CD4-positive, alpha-beta T cell treated with Interleukin-15 for 4 hours (primary cell): ENCODE data around the gene VSIG10L.
A peak's percentile ranks its signal among the peaks of the same experiment; 100 is the strongest.

Experiments used
- DNase-seq: peaks from one replicate; pipeline ENCODE4 v3.0.0-alpha.2; 2020; ENCODE audit warnings: low spot score

Gene VSIG10L

DNA sequence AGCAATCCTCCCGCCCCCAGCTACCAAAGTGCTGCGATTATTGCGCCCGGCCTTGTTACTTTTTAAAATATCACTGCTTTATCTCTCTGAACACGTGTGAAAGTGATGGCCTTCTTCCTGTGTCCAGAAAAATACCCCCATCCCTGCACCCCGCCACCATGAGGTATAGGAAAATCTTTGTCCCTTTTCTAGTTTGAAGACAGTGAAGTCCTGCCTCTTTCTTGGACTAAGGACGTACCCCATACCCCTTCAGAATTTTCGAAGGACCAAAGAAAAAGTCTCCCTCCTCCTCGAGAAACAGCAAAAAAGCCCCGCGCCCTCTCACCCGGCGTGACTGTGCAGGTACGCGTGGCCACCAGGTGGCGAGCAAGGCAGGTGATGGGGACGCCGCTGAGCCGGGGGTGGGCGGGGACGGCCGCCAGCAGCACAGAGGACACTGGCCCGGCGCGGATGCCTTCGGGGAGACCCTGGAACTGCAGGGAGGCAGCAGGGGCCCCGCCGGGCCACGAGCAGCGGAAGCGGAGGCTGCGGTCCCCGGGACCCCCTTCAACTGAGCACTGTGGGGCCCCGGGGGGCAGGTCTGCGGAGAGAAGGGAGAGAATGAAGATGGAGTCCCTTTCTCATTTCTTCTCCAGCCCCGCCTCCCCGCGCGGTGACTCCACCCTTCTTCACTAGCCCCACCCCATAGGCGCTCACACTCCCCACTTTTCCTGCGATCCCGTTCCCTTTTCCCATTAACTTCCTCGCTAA, 3.2 kb downstream of the VSIG10L start:
- DNase-seq, result peak; percentile 79

DNA sequence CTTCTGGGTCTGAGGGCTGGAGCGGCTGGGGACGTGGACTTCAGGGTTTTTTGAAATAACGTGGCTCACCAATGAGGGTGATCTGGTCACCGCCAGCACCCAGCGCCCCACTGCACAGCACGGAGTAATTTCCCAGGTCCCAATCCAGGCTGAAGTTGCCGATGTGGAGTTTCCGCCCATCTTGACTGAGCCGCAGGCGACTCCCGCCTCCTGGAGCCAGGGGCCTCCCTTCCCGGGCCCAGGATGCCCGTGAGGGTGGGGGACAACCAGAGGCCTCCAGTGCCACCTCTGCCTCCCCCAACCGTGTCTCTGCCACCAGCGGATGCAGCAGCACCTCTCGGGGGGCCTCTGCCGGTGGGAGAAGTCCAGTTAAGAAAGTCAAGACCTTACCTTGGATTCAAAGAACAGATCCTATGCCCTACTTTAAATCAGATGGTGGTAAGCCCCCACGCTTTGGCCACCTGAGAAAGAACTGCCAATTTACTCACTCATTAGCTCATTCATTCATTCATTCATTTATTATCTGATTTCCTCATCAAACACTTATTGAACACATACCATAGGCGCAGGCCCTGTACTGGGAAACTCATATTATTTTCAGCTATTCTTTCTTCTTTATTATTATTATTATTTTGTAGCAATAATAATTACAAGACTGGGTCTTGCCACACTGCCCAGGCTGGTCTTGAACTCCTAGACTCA, 3.9 kb downstream of the VSIG10L start:
- no peak for DNase-seq

DNA sequence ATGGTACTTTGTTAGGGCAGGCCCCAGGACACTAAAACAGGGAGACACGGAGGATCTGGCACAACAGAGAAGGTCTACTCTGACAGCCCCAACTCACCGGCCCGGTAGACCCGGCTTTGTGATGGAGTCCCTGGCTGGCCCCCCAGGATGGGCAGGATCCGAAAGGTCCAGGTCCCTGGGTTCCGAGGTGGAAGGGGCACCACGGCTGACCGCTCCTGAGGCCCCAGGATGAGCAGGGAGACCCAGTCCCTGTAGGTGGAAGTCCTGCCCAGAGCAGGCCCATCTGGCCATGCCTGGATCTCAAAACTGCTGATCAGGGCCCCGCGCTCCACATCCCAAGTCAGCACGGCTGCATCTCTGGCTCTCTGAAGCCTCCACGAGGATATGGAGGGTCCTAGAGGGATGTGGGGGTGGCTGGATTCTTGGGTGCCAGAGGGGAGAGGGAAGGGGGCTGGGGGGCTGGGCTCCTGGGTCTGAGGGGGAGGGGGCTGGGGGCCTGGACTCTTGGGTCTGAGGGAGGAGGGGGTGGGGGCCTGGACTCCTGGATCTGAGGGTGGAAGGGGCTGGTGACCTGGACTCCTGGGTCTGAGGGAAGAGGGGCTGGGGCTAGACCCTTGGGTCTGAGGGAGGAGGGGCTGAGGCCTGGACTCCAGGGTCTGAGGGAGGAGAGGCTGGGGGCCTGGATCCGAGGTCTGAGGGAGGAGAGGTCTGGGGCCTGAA, 4.6 kb downstream of the VSIG10L start:
- DNase-seq, result no peak

DNA sequence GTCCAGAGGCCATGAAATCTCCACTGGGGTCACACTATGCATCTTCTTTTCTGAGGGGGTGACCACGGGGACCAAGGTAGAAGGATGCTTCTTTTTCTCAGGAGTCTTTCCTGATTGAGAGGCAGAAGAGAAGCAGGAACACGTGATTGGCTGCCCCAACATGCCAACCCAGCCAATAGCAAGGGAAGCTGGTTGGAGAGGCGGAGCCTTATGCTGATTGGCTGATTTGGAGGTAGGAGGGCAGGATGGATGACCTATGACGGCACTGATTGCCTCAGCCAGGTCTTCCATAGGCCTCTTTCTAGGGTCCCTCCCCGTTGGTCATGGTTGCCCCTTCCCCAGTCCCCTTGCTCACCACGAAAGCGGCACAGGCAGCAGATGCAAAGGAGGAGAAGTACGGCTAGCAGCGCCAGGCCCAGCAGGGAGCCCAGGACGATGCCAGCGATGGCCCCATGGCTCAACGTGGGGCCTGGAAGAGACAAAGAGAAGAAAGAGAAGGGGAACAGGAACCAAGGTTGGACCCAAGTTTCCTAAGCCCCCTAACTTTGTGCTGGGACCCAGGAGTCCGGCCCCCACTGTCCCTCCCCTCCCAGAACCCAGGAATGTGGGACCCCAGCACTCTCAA, 8.0 kb downstream of the VSIG10L start:
- DNase-seq, result no peak

DNA sequence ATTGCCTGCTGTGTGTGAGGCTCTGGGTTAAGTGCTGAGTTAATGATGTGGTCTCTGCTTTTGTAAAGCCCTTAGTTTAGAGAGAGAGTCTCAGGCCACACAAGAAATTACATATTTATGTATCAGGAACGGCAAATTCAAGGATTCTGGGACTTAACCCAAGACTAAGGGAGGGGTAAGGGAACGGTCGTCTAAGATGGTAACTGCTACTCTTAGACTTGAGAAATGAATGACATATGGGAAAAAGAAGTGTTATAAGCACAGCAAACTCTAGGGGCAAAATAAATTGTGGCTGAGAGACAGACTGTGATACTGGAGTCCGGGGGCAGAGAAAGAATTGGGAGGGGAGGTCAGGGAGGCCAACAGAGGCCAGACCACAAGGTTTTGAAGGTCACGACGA, 10.2 kb downstream of the VSIG10L start:
- DNase-seq, result no peak

DNA sequence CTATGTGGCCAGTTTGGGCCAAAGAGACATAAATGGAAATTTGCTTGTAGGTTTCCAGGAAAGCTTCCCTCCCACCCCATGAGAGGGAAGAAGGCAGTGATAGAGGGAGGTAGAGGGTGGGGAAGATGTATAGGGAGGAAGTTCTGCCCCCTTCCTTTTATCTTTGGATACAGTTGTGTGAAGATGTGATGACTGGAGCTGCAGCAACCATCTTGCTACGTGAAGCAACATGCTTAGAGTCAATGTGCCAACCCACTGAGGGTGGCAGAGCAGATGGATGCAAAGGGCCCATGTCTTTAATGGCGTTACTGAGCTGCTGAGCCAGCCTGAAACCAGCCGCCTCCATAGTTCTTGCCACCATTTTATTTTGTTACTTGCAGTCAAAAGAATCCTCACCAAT, 10.7 kb downstream of the VSIG10L start:
- DNase-seq, result no peak

DNA sequence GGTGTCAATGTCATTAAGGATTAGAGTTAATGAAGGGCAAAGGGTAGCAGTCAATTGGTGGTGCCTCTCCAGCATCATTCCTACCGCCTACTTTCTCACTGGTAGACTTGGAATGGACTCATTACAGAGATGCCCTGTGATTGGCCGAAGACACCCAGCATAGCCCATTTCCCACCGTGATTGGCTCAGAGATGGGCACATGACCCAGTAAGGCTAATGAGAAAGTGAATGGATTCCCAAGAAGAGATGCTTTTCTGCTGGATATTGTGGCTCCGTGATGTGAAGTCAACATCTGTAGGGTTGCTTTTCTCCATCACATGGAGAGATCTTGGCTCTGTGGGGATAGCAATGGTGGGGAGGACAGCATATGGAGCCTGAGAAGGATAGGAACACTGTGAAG, 11.6 kb downstream of the VSIG10L start:
- DNase-seq, result no peak

DNA sequence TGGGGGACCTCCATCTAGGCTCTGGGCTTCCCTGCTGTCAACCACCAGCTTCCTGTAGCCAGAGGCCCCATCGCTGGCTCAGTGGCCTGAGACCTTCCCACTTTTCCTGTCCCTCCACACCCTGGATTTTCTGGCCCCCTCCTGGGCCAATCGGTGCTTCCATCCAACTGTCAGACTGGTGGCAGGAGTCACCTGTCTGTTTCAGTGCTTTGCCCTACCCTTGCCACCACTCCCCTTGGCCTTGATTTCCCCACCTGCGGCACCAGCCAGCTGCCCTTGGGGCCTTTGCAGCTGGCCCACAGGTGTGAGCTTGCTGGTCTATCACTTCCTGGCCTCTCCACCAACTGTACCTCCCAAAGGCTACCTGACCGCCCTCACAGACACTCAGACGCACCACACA, 12.5 kb downstream of the VSIG10L start:
- DNase-seq, result no peak

DNA sequence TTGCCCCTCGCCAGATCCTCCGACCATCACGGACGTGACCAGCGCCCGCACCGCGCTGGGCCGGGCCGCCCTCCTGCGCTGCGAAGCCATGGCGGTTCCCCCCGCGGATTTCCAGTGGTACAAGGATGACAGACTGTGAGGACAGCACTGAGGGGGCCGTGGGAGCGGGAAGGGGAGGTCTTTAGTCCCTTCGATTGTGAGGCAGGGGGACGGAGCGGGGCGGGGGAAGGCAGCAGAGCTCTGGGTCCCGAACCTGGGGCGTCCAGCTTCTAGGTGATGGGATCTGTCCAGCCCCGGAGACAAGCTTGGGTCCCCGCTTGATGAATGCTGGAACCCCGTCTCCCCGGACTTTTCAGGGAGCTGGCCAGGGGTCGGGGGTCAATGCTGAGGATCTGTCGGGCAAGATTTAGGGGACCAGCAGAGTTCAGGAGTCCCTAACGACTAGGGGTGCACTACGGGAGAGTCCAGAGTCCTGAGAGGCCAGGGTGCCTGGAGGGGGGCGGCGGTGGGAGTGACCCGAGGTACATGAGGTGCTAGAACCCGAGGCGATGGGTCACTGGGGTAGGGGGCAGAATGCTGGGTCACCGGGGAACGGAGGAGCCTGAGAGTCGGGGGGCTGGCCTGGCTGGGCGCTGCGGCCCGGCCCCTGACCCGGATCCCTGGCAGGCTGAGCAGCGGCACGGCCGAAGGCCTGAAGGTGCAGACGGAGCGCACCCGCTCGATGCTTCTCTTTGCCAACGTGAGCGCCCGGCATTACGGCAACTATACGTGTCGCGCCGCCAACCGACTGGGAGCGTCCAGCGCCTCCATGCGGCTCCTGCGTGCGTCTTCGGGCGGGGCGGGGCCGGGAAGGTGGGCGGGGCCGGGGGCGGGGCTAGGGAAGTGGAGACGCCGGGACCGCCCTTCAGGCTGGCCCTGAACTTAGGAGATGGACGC, 14.6 kb downstream of the VSIG10L start:
- DNase-seq, result peak; percentile 10

DNA sequence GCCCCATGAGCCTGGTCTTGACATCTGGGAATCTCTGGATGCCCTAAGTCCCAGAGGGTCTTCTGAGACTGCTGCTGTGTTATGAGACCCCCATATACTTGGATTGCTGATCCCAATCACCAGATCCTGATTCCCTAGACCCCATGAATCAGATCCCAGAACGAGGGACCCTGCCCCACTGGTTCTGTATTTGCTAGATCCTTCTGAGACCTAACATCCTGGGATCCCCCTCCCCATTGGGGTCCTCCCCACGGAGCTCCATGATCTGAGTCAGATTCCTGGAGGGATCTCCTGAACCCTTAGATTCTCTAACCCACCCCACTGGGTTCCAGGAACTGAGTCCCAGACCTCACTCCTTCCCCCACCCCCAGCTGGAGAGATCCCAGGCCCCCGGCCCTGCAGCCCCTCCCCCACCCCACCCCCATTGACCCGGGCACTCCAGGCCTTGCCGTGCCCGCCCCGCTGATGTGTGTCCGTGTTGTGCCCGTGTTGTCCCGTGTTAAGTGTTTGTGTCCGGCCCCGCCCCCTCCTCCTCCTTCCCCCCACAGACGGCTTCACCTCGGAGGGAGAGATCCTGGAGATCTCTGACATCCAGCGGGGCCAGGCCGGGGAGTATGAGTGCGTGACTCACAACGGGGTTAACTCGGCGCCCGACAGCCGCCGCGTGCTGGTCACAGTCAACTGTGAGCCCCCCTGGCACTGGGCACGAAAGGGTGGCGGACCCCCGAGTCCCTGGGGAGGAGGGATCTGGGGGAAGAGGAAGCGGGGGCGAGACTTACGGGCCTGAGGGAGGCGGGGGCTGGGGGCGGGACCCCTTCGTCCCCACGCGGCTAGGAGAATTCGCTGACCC, 15.5 kb downstream of the VSIG10L start:
- DNase-seq, result no peak

DNA sequence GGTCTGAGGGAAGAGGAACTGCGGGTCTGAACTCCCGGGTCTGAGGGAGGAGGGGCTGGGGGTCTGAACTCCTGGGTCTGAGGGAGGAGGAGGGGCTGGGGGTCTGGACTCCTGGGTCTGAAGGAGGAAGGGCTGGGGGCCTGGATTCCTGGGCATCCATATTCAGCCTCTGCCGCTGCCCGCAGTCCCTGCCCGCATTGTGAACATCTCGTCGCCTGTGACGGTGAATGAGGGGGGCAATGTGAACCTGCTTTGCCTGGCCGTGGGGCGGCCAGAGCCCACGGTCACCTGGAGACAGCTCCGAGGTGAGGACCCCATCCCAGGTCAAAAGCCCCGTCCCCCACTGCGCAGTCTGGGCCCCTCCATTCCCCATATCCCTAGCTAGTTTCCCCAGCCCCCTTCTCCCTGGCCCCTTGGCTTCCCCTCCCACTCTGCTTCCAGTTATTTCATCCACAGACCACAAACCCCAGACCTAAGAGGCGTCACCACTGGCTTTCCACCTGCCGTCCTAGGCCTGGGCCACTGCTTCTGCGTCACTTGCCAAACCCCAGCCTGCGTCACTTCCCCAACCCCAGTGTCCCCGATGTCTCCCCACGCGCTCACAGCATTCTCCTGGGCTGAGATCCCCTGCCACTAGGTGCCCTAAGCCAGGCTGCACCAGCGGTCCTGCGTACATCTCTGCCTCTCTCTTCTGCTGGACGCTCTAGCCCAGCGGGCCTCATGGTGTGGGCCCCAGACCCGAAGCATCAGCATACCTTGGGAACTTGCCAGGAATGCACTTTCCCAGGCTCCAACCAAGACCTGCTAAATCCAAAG, 16.6 kb downstream of the VSIG10L start:
- DNase-seq, result no peak

DNA sequence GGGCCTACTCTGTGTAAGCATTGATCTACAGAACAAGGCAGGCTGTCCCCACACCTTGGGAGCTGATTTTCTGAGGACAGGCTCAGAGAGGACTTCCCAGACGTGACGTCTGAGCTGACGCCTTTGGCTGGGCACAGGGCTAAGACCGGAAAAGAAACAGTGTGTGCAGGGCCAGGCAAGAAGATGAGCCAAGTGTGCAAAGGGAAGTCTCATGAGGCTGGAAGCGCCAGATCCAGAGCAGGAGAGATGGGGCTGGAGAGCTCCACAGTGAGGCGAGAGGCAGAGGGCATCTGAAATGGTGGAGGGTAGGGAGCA, 17.8 kb downstream of the VSIG10L start:
- no peak for DNase-seq

DNA sequence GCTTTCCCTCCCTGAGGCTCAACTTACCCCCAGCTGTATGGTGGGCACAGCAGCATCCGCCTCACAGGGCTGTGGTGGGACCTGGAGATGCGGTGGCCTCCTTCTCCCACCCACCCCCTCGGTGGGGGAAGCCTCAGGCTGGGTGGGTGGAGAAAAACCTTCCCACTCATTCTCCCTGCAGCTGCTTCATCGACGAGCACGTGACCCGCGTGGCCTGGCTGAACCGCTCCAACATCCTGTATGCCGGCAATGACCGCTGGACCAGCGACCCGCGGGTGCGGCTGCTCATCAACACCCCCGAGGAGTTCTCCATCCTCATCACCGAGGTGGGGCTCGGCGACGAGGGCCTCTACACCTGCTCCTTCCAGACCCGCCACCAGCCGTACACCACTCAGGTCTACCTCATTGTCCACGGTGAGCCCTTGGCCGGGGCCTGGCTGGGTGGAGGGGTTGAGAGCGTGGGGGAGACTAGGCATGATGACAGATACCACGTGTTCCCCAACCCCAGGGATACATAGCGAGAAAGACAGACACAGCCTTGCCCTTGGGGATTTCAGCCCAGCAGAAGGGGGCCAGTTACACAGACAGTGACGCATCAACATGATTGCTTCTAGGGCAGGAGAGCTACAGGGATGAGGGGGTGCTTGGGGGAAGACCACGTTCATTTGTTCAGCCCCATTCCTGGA, 18.3 kb downstream of the VSIG10L start:
- no peak for DNase-seq

DNA sequence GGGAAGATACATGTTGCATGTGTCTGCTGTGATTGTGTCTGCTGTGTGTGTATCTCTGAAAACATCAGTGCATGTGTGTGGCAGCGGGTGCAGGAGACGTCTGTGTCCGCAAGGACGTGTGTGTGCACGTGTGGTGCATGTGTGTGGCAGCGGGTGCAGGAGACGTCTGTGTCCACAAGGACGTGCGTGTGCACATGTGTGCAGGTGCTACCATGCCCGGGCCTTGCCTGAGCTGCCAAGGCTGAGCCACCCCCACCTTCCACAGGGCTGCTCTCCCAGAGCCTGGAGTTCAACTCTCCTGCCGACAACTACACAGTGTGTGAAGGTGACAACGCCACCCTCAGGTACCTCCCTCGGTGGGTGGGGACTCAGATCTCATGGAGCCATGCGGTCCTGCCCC, 20.1 kb downstream of the VSIG10L start:
- no peak for DNase-seq

DNA sequence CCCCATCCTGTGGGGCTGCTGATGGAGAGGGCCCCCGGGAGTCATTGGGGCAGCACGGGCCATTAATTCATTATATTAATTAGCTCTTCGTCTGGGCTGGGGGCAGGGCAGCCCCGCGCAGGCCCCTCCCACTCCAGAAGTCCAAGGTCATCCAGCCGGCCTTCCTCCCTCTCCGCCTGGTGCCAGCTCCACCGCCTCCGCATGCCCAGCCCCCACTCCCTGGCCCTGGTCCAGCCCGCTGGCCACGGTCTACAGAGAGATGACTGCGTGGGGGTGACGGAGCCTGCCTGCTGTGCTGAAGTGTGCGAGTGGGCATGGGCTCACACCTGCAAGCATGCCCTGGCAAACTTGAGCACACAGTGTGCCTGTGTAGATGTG, 21.7 kb downstream of the VSIG10L start:
- DNase-seq, result no peak

DNA sequence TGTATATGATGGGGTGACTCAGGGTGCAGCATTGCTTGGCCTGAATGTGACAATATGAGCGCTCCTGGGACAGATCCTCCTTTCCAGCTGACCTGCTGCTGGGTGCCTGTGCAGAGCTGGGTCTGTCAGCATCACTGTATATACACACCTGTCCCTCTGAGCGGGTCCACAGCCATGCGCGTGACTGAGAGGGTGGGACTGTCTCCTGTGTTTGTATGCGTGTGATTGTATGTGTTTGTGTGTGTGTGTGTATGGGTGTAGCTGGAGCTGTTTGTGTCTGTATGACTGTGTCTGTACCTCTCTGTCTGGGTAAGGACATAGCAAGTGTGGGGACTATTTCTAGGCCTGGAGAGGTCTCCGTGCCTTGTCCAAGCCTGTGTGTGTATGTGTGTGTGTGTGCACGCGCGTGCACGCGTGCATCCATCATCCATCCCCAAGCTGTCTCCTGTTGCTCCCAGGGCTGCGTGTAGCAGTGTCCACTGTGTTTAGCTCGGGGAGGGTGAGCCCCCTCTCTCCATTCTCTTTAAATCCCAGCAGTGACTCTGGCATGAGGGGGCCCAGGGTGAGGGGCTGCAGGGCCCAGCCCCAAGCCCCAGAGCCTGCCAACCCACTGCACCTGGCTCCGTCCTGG, 22.2 kb downstream of the VSIG10L start:
- DNase-seq, result no peak

DNA sequence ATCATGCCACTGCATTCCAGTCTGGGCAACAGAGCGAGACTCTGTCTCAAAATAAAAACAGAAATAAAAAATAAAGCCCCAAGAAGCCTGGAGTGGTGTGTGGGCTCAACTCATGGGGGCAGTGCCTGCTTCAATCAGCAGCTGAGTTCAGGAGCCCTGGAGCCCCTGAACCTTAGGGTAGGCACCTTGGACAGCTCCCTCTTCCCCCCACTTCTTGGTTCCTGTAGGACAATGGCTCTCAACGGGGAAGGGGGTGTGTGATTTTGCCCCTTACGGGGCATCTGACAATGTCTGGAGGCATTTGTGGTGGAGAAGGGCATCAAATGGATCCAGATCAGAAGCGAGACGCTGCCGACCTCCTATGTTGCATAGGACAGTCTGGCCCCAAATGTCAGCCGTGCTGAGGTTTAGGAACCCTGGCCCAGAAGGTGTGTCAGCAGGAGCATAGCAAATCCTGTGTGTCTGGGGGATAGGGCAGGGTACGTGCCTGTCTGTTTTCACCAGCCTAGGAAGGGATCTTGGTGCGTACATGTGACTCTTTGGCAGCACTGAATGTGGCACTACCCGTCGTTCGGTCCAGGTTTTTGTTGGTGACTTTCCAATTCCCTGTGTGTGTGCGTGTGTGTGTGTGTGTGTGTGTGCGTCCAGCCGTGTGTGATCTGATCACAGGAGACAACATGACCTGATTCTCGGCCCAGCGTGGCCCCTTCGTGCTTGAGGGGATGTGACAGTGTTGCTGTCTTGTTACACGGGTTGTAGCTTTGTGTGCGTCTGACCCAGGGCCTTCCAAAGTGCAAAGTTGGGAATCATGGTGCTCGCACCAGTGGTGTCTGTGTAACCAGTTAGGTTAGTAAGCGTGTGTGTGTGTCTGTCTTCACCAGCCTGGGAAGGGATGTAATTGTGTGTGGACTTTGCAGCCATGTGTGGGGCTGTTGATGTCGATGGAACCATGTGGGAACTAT, 23.0 kb downstream of the VSIG10L start:
- DNase-seq, result no peak

DNA sequence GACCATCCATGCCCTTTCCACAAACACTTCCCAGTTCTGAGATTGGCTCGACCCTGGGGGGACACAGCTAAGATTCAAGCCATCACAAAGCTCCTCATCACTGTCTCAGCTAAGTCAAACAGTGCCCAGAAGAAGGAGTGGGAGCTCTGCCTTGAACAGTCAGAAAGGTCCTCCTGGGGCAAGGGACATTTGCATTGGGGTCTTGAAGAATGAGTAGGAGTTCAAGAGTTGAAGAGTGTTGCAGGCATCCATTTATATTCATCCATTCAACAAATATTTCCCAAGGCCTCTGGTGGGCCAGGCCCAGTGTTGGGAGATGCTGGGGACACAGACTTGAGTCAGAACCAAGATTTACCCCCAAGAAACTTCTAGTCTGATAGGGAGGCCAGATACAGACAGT, 24.0 kb downstream of the VSIG10L start:
- no peak for DNase-seq
